Neural progenitor cell (in vitro differentiated cells): Measurements from ENCODE around the gene ZNF831. TPM values are rescaled to one million over a fixed set of nuclear protein-coding genes. Genes with fewer than 3 reads are reported as not detected.

ENCODE experiments used
- DNase-seq: peaks from one replicate; pipeline ENCODE4 v3.0.0-alpha.2; 2016; ENCODE audit warnings: low spot score
- H2AFZ ChIP-seq: fragments of 200-600 bp; sonication (generic); replicated peaks from 2 replicates; pipeline ENCODE4 v1.6.1; 2016; ENCODE audit warnings: antibody characterized with exemption
- H3F3A ChIP-seq: fragments of 200-600 bp; sonication (generic); 2 replicates; pipeline ENCODE4 v1.6.1; 2016; ENCODE audit warnings: antibody characterized with exemption, low read depth
- H3K27ac ChIP-seq: fragments of 200-600 bp; sonication (generic); 2 replicates; pipeline ENCODE4 v1.5.1; 2016; ENCODE audit warnings: mild to moderate bottlenecking
- H3K27me3 ChIP-seq: fragments of 200-600 bp; sonication (generic); 2 replicates; pipeline ENCODE4 v1.6.1; 2016; ENCODE audit warnings: mild to moderate bottlenecking, moderate library complexity
- H3K36me3 ChIP-seq: fragments of 200-600 bp; sonication (generic); 2 replicates; pipeline ENCODE4 v1.5.1; 2016
- H3K4me1 ChIP-seq: fragments of 200-600 bp; sonication (generic); 2 replicates; pipeline ENCODE4 v1.6.1; 2016; ENCODE audit warnings: mixed run types
- H3K4me2 ChIP-seq: fragments of 200-600 bp; sonication (generic); 2 replicates; pipeline ENCODE4 v1.6.1; 2016
- H3K4me3 ChIP-seq: fragments of 200-600 bp; sonication (generic); 2 replicates; pipeline ENCODE4 v1.5.1; 2016
- H3K79me2 ChIP-seq: fragments of 200-600 bp; sonication (generic); 2 replicates; pipeline ENCODE4 v1.6.1; 2016; ENCODE audit warnings: low read depth
- H3K9ac ChIP-seq: fragments of 200-600 bp; sonication (generic); 2 replicates; pipeline ENCODE4 v1.6.1; 2016
- H3K9me3 ChIP-seq: fragments of 200-600 bp; sonication (generic); 2 replicates; pipeline ENCODE4 v1.5.1; 2016; ENCODE audit warnings: low read depth
- H4K20me1 ChIP-seq: fragments of 200-600 bp; sonication (generic); 2 replicates; pipeline ENCODE4 v1.6.1; 2016; ENCODE audit warnings: low read depth
- H3K27ac Mint-ChIP-seq: 3 replicates; pipeline ENCODE4 v1.8.0; 2021; ENCODE audit warnings: mixed read lengths
- H3K27me3 Mint-ChIP-seq: 2 replicates; pipeline ENCODE4 v1.8.0; 2022; ENCODE audit warnings: low read depth, mild to moderate bottlenecking, inconsistent platforms, moderate library complexity, mixed read lengths; ENCODE audit not compliant: insufficient read depth
- H3K36me3 Mint-ChIP-seq: 3 replicates; pipeline ENCODE4 v1.8.0; 2021; ENCODE audit warnings: mixed read lengths
- H3K4me1 Mint-ChIP-seq: 3 replicates; pipeline ENCODE4 v1.8.0; 2021; ENCODE audit warnings: mixed read lengths
- H3K4me3 Mint-ChIP-seq: 3 replicates; pipeline ENCODE4 v1.8.0; 2021; ENCODE audit warnings: mild to moderate bottlenecking, moderate library complexity, mixed read lengths
- H3K9me3 Mint-ChIP-seq: 3 replicates; pipeline ENCODE4 v1.8.0; 2020; ENCODE audit warnings: mixed read lengths
- CTCF ChIP-seq: fragments of 200-600 bp; sonication (generic); IDR thresholded peaks from 2 replicates; pipeline ENCODE4 v1.5.1; 2017; ENCODE audit warnings: antibody characterized with exemption, mild to moderate bottlenecking
- EZH2 ChIP-seq: fragments of 200-600 bp; sonication (generic); IDR thresholded peaks from 2 replicates; pipeline ENCODE4 v1.6.1; 2017; ENCODE audit warnings: antibody characterized with exemption, mild to moderate bottlenecking, moderate library complexity
- EZH2phosphoT487 ChIP-seq: fragments of 200-600 bp; sonication (generic); IDR thresholded peaks from 2 replicates; pipeline ENCODE4 v1.6.1; 2017; ENCODE audit warnings: antibody characterized with exemption
- total RNA-seq: library from RNA; depleted of rRNA; stranded (reverse); fragments of >200 nt; gene quantifications from 2 replicates; pipeline ENCODE4 v1.2.3, GENCODE V29; 2015; ENCODE audit warnings: low replicate concordance

Gene ZNF831
- total RNA-seq, 1 donor from 2014 or later = not detected

GRCh38 chr20:59240006-59240405 lies 76.4 kb downstream of the ZNF831 start:
- peaks cover 2% of the 10 kb centered on the region for H3K27me3 Mint-ChIP-seq
- Histone ChIP-seq H3K27me3 (no peaks in the 10 kb centered on the region), H3K27ac (no peak overlapping the region), H3K9me3 (no peaks in the 10 kb centered on the region), H3K4me3 (no peak overlapping the region), H4K20me1 (no peaks in the 10 kb centered on the region), H3F3A (no peaks in the 10 kb centered on the region), H3K4me2 (no peak overlapping the region), H3K9ac (no peak overlapping the region), H3K36me3 (no peaks in the 10 kb centered on the region), H2AFZ (no peak overlapping the region), H3K79me2 (no peaks in the 10 kb centered on the region), H3K4me1 (peaks cover 8% of the 10 kb centered on the region)
- H3K4me3 Mint-ChIP-seq = no peak overlapping the region
- no peaks in the 10 kb centered on the region for H3K4me1 Mint-ChIP-seq
- no peak overlapping the region for H3K27ac Mint-ChIP-seq
- no peak for DNase-seq
- TF ChIP-seq EZH2 (no peak), EZH2phosphoT487 (no peak), CTCF (no peak)
- H3K9me3 Mint-ChIP-seq = peaks cover 5% of the 10 kb centered on the region
- no peaks in the 10 kb centered on the region for H3K36me3 Mint-ChIP-seq

GRCh38 chr20:59242714-59243626 lies 79.3 kb downstream of the ZNF831 start:
- Histone ChIP-seq H3K4me1 (peaks cover 20% of the 10 kb centered on the region), H3K79me2 (no peaks in the 10 kb centered on the region), H3K27me3 (no peaks in the 10 kb centered on the region), H3K27ac (no peak overlapping the region), H3K4me2 (no peak overlapping the region), H3K9ac (no peak overlapping the region), H3F3A (no peaks in the 10 kb centered on the region), H3K4me3 (no peak overlapping the region), H3K36me3 (no peaks in the 10 kb centered on the region), H3K9me3 (no peaks in the 10 kb centered on the region), H4K20me1 (no peaks in the 10 kb centered on the region), H2AFZ (no peak overlapping the region)
- Mint-ChIP-seq H3K27me3 (peaks cover 4% of the 10 kb centered on the region), H3K9me3 (peaks cover 5% of the 10 kb centered on the region), H3K4me1 (peaks cover 13% of the 10 kb centered on the region), H3K36me3 (no peaks in the 10 kb centered on the region), H3K4me3 (no peak overlapping the region), H3K27ac (no peak overlapping the region)
- TF ChIP-seq EZH2phosphoT487 (no peak), EZH2 (no peak), CTCF (no peak)
- DNase-seq = no peak

- Histone ChIP-seq H3K27me3 (no peaks in the 10 kb centered on the region), H3K27ac (no peak overlapping the region), H3K4me3 (no peak overlapping the region), H3K9ac (no peak overlapping the region), H3K4me1 (peaks cover 32% of the 10 kb centered on the region), H4K20me1 (no peaks in the 10 kb centered on the region), H3K36me3 (no peaks in the 10 kb centered on the region), H3K4me2 (no peak overlapping the region), H2AFZ (no peak overlapping the region), H3F3A (no peaks in the 10 kb centered on the region), H3K79me2 (no peaks in the 10 kb centered on the region), H3K9me3 (no peaks in the 10 kb centered on the region)
- Mint-ChIP-seq H3K4me1 (peaks cover 19% of the 10 kb centered on the region), H3K27ac (no peak overlapping the region), H3K9me3 (peaks cover 4% of the 10 kb centered on the region), H3K27me3 (peaks cover 4% of the 10 kb centered on the region), H3K4me3 (no peak overlapping the region), H3K36me3 (no peaks in the 10 kb centered on the region)
- TF ChIP-seq EZH2phosphoT487 = no peak
- no peak for TF ChIP-seq EZH2
- TF ChIP-seq CTCF = no peak
- no peak for DNase-seq
These were observed 83.2 kb downstream of the ZNF831 start for GRCh38 chr20:59246691-59247400.
